Ishikawa (cell line): ENCODE results near the gene NUP210L.

Experiments used
- CEBPB ChIP-seq: IDR thresholded peaks from 2 replicates; pipeline ENCODE4 v1.6.1; 2012
- CREB1 ChIP-seq: IDR thresholded peaks from 2 replicates; pipeline ENCODE4 v1.6.1; 2012; ENCODE audit warnings: low read depth
- EGR1 ChIP-seq: IDR thresholded peaks from 2 replicates; pipeline ENCODE4 v1.6.1; 2012
- EP300 ChIP-seq: IDR thresholded peaks from 2 replicates; pipeline ENCODE4 v1.6.1; 2012; ENCODE audit warnings: borderline replicate concordance
- FOXM1 ChIP-seq: IDR thresholded peaks from 2 replicates; pipeline ENCODE4 v1.6.1; 2012; ENCODE audit warnings: low read depth, borderline replicate concordance
- MAX ChIP-seq: IDR thresholded peaks from 2 replicates; pipeline ENCODE4 v1.6.1; 2012
- NFIC ChIP-seq: IDR thresholded peaks from 2 replicates; pipeline ENCODE4 v1.6.1; 2012
- RAD21 ChIP-seq: IDR thresholded peaks from 2 replicates; pipeline ENCODE4 v1.6.1; 2012; ENCODE audit warnings: low read depth
- REST ChIP-seq: IDR thresholded peaks from 2 replicates; pipeline ENCODE4 v1.6.1; 2012; ENCODE audit warnings: low read depth, mild to moderate bottlenecking
- TAF1 ChIP-seq: IDR thresholded peaks from 2 replicates; pipeline ENCODE4 v1.6.1; 2012; ENCODE audit warnings: low read depth, mild to moderate bottlenecking
- TCF12 ChIP-seq: IDR thresholded peaks from 2 replicates; pipeline ENCODE4 v1.6.1; 2012; ENCODE audit warnings: low read depth
- TEAD4 ChIP-seq: IDR thresholded peaks from 2 replicates; pipeline ENCODE4 v1.6.1; 2012
- USF1 ChIP-seq: IDR thresholded peaks from 2 replicates; pipeline ENCODE4 v1.6.1; 2012
- YY1 ChIP-seq: IDR thresholded peaks from 2 replicates; pipeline ENCODE4 v1.6.1; 2012; ENCODE audit warnings: low read depth
- ZBTB7A ChIP-seq: IDR thresholded peaks from 2 replicates; pipeline ENCODE4 v1.6.1; 2012; ENCODE audit warnings: low read depth

NUP210L gene

GRCh38 chr1:154151311-154151710 is 3.6 kb downstream of the NUP210L start:
- TF ChIP-seq MAX (no peak), EP300 (no peak), NFIC (no peak), TCF12 (no peak), USF1 (no peak), CREB1 (no peak), ZBTB7A (no peak), TAF1 (no peak), CEBPB (no peak), REST (no peak), FOXM1 (no peak), TEAD4 (no peak), EGR1 (no peak), YY1 (no peak), RAD21 (no peak)

- TF ChIP-seq RAD21 (no peak), MAX (no peak), TCF12 (no peak), YY1 (no peak), TAF1 (no peak), CEBPB (no peak), CREB1 (no peak), FOXM1 (no peak), USF1 (no peak), EGR1 (no peak), TEAD4 (no peak), NFIC (no peak)
Measured at GRCh38 chr1:154148807-154149206, 6.1 kb downstream of the NUP210L start.

- no peak for TF ChIP-seq ZBTB7A
- TF ChIP-seq YY1, result no peak
- no peak for TF ChIP-seq TEAD4
- no peak for TF ChIP-seq CEBPB
- no peak for TF ChIP-seq FOXM1
- TF ChIP-seq TCF12, result no peak
- no peak for TF ChIP-seq NFIC
- TF ChIP-seq MAX, result no peak
- TF ChIP-seq EP300, result no peak
- TF ChIP-seq RAD21, result no peak
- no peak for TF ChIP-seq CREB1
- TF ChIP-seq USF1, result no peak
- TF ChIP-seq TAF1, result no peak
- TF ChIP-seq EGR1, result no peak
- no peak for TF ChIP-seq REST
Measured at GRCh38 chr1:154145986-154146385, 8.9 kb downstream of the NUP210L start.

- no peak for TF ChIP-seq USF1
Measured at GRCh38 chr1:154142358-154142757, 12.5 kb downstream of the NUP210L start.

GRCh38 chr1:154141240-154141639 is 13.6 kb downstream of the NUP210L start:
- TF ChIP-seq TAF1 (no peak), MAX (no peak), TCF12 (no peak), ZBTB7A (no peak)
